Neural progenitor cell (in vitro differentiated cells): ENCODE data around the gene RAD51B. TPM values are rescaled to one million over a fixed set of nuclear protein-coding genes. Genes with fewer than 3 reads are reported as not detected.

Experiments used
- DNase-seq: peaks from one replicate; pipeline ENCODE4 v3.0.0-alpha.2; 2016; ENCODE audit warnings: low spot score
- H2AFZ ChIP-seq: fragments of 200-600 bp; sonication (generic); replicated peaks from 2 replicates; pipeline ENCODE4 v1.6.1; 2016; ENCODE audit warnings: antibody characterized with exemption
- H3F3A ChIP-seq: fragments of 200-600 bp; sonication (generic); 2 replicates; pipeline ENCODE4 v1.6.1; 2016; ENCODE audit warnings: antibody characterized with exemption, low read depth
- H3K27ac ChIP-seq: fragments of 200-600 bp; sonication (generic); 2 replicates; pipeline ENCODE4 v1.5.1; 2016; ENCODE audit warnings: mild to moderate bottlenecking
- H3K27me3 ChIP-seq: fragments of 200-600 bp; sonication (generic); 2 replicates; pipeline ENCODE4 v1.6.1; 2016; ENCODE audit warnings: mild to moderate bottlenecking, moderate library complexity
- H3K36me3 ChIP-seq: fragments of 200-600 bp; sonication (generic); 2 replicates; pipeline ENCODE4 v1.5.1; 2016
- H3K4me1 ChIP-seq: fragments of 200-600 bp; sonication (generic); 2 replicates; pipeline ENCODE4 v1.6.1; 2016; ENCODE audit warnings: mixed run types
- H3K4me2 ChIP-seq: fragments of 200-600 bp; sonication (generic); 2 replicates; pipeline ENCODE4 v1.6.1; 2016
- H3K4me3 ChIP-seq: fragments of 200-600 bp; sonication (generic); 2 replicates; pipeline ENCODE4 v1.5.1; 2016
- H3K79me2 ChIP-seq: fragments of 200-600 bp; sonication (generic); 2 replicates; pipeline ENCODE4 v1.6.1; 2016; ENCODE audit warnings: low read depth
- H3K9ac ChIP-seq: fragments of 200-600 bp; sonication (generic); 2 replicates; pipeline ENCODE4 v1.6.1; 2016
- H3K9me3 ChIP-seq: fragments of 200-600 bp; sonication (generic); 2 replicates; pipeline ENCODE4 v1.5.1; 2016; ENCODE audit warnings: low read depth
- H4K20me1 ChIP-seq: fragments of 200-600 bp; sonication (generic); 2 replicates; pipeline ENCODE4 v1.6.1; 2016; ENCODE audit warnings: low read depth
- H3K27ac Mint-ChIP-seq: 3 replicates; pipeline ENCODE4 v1.8.0; 2021; ENCODE audit warnings: mixed read lengths
- H3K27me3 Mint-ChIP-seq: 2 replicates; pipeline ENCODE4 v1.8.0; 2022; ENCODE audit warnings: low read depth, mild to moderate bottlenecking, inconsistent platforms, moderate library complexity, mixed read lengths; ENCODE audit not compliant: insufficient read depth
- H3K36me3 Mint-ChIP-seq: 3 replicates; pipeline ENCODE4 v1.8.0; 2021; ENCODE audit warnings: mixed read lengths
- H3K4me1 Mint-ChIP-seq: 3 replicates; pipeline ENCODE4 v1.8.0; 2021; ENCODE audit warnings: mixed read lengths
- H3K4me3 Mint-ChIP-seq: 3 replicates; pipeline ENCODE4 v1.8.0; 2021; ENCODE audit warnings: mild to moderate bottlenecking, moderate library complexity, mixed read lengths
- H3K9me3 Mint-ChIP-seq: 3 replicates; pipeline ENCODE4 v1.8.0; 2020; ENCODE audit warnings: mixed read lengths
- EZH2 ChIP-seq: fragments of 200-600 bp; sonication (generic); IDR thresholded peaks from 2 replicates; pipeline ENCODE4 v1.6.1; 2017; ENCODE audit warnings: antibody characterized with exemption, mild to moderate bottlenecking, moderate library complexity
- EZH2phosphoT487 ChIP-seq: fragments of 200-600 bp; sonication (generic); IDR thresholded peaks from 2 replicates; pipeline ENCODE4 v1.6.1; 2017; ENCODE audit warnings: antibody characterized with exemption
- total RNA-seq: library from RNA; depleted of rRNA; stranded (reverse); fragments of >200 nt; gene quantifications from 2 replicates; pipeline ENCODE4 v1.2.3, GENCODE V29; 2015; ENCODE audit warnings: low replicate concordance
- TF ChIP-seq, protein P1 (sequence below): fragments of 200-600 bp; sonication (generic); IDR thresholded peaks from 2 replicates; pipeline ENCODE4 v1.5.1; 2017; ENCODE audit warnings: antibody characterized with exemption, mild to moderate bottlenecking

Gene RAD51B
- total RNA-seq, 1 donor from 2014 or later: 50.5 TPM

DNA sequence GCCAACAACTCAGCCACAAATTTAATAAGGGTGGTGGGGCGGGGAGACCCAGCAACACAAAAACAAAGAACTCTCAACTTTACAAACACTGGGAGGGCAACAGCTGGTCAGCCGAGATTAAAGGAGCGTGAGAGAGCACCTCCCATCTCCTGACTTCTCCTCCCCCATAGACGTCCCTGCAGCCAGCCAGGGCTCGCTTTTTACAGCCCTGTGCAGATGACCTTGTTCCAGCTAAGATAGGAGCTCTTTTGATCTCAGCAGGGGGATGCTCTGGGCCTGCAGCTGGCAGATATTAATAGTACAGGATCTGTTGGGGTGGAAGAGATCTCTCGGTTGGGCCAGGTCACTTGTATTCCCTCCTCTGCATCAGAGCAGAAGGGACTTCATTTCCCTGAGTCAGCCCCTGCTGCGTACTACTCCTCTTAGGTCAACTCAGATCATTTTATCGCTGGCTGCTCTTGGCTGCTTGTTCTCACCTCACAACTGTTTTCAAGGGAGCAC lies 475.8 kb downstream of the RAD51B start:
- Mint-ChIP-seq H3K4me1 (peaks cover 64% of the 10 kb centered on the region), H3K4me3 (peak overlapping the region; percentile 3), H3K27ac (peak overlapping the region; percentile 97), H3K27me3 (peaks cover 6% of the 10 kb centered on the region), H3K9me3 (peaks cover 9% of the 10 kb centered on the region), H3K36me3 (peaks cover 12% of the 10 kb centered on the region)
- Histone ChIP-seq H3F3A (peaks cover 22% of the 10 kb centered on the region), H3K79me2 (no peaks in the 10 kb centered on the region), H2AFZ (no peak overlapping the region), H3K4me2 (no peak overlapping the region), H3K4me3 (no peak overlapping the region), H3K36me3 (no peaks in the 10 kb centered on the region), H4K20me1 (no peaks in the 10 kb centered on the region), H3K27me3 (no peaks in the 10 kb centered on the region), H3K27ac (no peak overlapping the region), H3K4me1 (peaks cover 30% of the 10 kb centered on the region), H3K9me3 (no peaks in the 10 kb centered on the region), H3K9ac (no peak overlapping the region)
- DNase-seq: peak; percentile 39
- no peak for TF ChIP-seq EZH2phosphoT487

DNA sequence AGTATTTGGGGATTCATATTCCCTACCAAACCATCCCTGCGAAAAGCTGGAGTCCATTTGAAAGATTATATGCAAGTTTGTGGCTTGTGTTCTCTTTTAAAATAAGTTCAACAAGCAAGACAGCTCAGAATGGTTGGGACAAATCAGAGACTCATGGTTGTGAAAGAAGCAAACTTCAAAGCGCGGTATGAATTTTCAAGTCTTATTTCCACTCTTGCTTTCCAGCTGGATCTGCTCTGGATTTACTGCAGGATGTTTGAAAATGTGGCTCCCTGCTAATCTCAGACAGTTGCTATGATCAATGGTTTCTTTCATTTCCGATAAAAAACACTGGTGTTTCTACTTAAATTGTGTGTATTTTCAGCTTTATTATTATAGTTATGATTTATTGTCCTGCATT lies 477.5 kb downstream of the RAD51B start:
- peaks cover 20% of the 10 kb centered on the region for H3K9me3 Mint-ChIP-seq
- no peak overlapping the region for H3K27ac Mint-ChIP-seq
- Histone ChIP-seq H3K79me2 (no peaks in the 10 kb centered on the region), H4K20me1 (no peaks in the 10 kb centered on the region), H2AFZ (no peak overlapping the region), H3K27ac (no peak overlapping the region), H3K9ac (no peak overlapping the region), H3K36me3 (no peaks in the 10 kb centered on the region), H3K27me3 (no peaks in the 10 kb centered on the region), H3K4me2 (no peak overlapping the region), H3K4me3 (no peak overlapping the region), H3F3A (peaks cover 20% of the 10 kb centered on the region), H3K4me1 (peaks cover 25% of the 10 kb centered on the region), H3K9me3 (no peaks in the 10 kb centered on the region)
- no peak overlapping the region for H3K4me3 Mint-ChIP-seq
- TF ChIP-seq, protein P1, sequence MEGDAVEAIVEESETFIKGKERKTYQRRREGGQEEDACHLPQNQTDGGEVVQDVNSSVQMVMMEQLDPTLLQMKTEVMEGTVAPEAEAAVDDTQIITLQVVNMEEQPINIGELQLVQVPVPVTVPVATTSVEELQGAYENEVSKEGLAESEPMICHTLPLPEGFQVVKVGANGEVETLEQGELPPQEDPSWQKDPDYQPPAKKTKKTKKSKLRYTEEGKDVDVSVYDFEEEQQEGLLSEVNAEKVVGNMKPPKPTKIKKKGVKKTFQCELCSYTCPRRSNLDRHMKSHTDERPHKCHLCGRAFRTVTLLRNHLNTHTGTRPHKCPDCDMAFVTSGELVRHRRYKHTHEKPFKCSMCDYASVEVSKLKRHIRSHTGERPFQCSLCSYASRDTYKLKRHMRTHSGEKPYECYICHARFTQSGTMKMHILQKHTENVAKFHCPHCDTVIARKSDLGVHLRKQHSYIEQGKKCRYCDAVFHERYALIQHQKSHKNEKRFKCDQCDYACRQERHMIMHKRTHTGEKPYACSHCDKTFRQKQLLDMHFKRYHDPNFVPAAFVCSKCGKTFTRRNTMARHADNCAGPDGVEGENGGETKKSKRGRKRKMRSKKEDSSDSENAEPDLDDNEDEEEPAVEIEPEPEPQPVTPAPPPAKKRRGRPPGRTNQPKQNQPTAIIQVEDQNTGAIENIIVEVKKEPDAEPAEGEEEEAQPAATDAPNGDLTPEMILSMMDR: no peak
- TF ChIP-seq EZH2phosphoT487: no peak
- TF ChIP-seq EZH2: no peak
- peaks cover 8% of the 10 kb centered on the region for H3K27me3 Mint-ChIP-seq
- H3K36me3 Mint-ChIP-seq: peaks cover 20% of the 10 kb centered on the region
- H3K4me1 Mint-ChIP-seq: peaks cover 56% of the 10 kb centered on the region
- DNase-seq: no peak

DNA sequence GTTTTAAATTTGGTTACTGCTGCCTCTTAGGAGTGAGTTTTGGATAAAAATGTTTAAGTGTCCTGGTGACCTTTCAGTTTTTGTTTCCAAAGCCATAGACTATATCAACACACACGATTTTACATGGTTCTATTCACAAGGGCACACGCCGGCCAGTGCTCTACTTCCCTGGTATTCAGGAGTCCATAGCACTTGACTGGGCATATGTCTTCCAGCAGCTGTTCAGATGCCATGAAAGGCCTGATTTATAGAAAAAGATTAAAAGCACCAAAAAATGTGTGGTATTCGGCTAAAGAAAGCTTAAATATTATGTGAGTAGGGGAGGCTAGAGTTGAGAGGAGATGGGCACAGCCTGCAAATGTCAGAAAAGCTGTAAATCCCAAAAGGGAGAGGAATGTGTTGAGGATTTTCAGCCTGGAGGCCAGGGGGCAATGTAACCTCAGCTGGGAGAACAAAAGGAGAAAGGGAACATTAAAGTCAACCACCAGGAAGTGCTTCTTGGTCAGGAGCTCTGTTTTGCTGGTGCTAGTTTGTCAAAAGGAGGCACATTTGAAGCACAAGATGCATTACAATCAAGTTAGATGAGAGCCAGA lies 478.4 kb downstream of the RAD51B start:
- Histone ChIP-seq H2AFZ (no peak overlapping the region), H3K4me2 (no peak overlapping the region), H3K27ac (peak overlapping the region; percentile 27), H3K79me2 (no peaks in the 10 kb centered on the region), H3K9me3 (no peaks in the 10 kb centered on the region), H4K20me1 (no peaks in the 10 kb centered on the region), H3K27me3 (no peaks in the 10 kb centered on the region), H3K4me3 (no peak overlapping the region), H3F3A (peaks cover 19% of the 10 kb centered on the region), H3K9ac (no peak overlapping the region), H3K4me1 (peaks cover 24% of the 10 kb centered on the region), H3K36me3 (no peaks in the 10 kb centered on the region)
- Mint-ChIP-seq H3K27ac (peak overlapping the region; percentile 34), H3K9me3 (peaks cover 30% of the 10 kb centered on the region), H3K36me3 (peaks cover 28% of the 10 kb centered on the region), H3K4me1 (peaks cover 47% of the 10 kb centered on the region), H3K27me3 (peaks cover 10% of the 10 kb centered on the region), H3K4me3 (no peak overlapping the region)
- DNase-seq: peak; percentile 39
- no peak for TF ChIP-seq EZH2phosphoT487
- TF ChIP-seq, protein P1: peak; percentile 26

DNA sequence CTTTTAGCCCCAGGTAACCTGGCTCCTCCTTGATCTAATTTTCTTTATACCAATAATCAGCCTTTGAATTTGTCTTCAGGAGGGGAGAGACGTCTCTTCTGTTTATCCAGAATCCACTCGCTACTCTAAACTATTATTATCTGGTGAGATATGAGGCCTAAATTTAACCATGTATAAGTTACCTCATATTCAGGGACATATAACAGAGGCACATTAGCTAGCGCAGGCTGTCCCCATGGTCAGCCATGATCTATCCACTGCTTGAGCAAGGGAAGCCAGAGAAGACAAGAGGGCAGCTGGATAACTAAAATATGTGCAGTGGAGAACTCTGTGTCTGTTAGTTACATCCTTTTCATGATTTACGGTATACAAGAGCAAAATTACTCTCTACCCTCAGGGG lies 481.0 kb downstream of the RAD51B start:
- no peak overlapping the region for H3K4me3 Mint-ChIP-seq
- H3K4me1 Mint-ChIP-seq: peaks cover 20% of the 10 kb centered on the region
- H3K9ac ChIP-seq: no peak overlapping the region
- TF ChIP-seq, protein P1: no peak
- TF ChIP-seq EZH2 (no peak), EZH2phosphoT487 (no peak)
- H3K27ac ChIP-seq: no peak overlapping the region
- H4K20me1 ChIP-seq: no peaks in the 10 kb centered on the region
- H3K79me2 ChIP-seq: no peaks in the 10 kb centered on the region
- H3K4me1 ChIP-seq: peaks cover 11% of the 10 kb centered on the region
- H3K27ac Mint-ChIP-seq: no peak overlapping the region
- DNase-seq: no peak
- H3K4me3 ChIP-seq: no peak overlapping the region
- H3K9me3 Mint-ChIP-seq: peaks cover 30% of the 10 kb centered on the region
- H3K4me2 ChIP-seq: no peak overlapping the region
- peaks cover 29% of the 10 kb centered on the region for H3K36me3 Mint-ChIP-seq
- peaks cover 13% of the 10 kb centered on the region for H3F3A ChIP-seq
- no peaks in the 10 kb centered on the region for H3K9me3 ChIP-seq
- no peaks in the 10 kb centered on the region for H3K27me3 ChIP-seq
- H2AFZ ChIP-seq: no peak overlapping the region
- peaks cover 10% of the 10 kb centered on the region for H3K27me3 Mint-ChIP-seq
- no peaks in the 10 kb centered on the region for H3K36me3 ChIP-seq
